H1 (cell line): ENCODE data around the gene CRYGD. TPM values are rescaled to one million over a fixed set of nuclear protein-coding genes. Genes with fewer than 3 reads are reported as not detected.
"Not testable (repeated sequence)": the region's sequence is repeated elsewhere in the genome, so short reads cannot be mapped to it uniquely, and the experiment has no call there.

Experiments
- CTCF ChIA-PET: fragments of 300-600 bp; sonication (Branson Sonifier 250); formaldehyde crosslinking; loops from one replicate; lab custom pipeline; 2021; ENCODE audit not compliant: partially characterized antibody; lab: Charles Lee
- POLR2A ChIA-PET: fragments of 300-600 bp; sonication (Branson Sonifier 250); formaldehyde crosslinking; loops from one replicate; lab custom pipeline; 2021; ENCODE audit warnings: inconsistent platforms; ENCODE audit not compliant: partially characterized antibody; lab: Charles Lee
- DNase-seq, 2 experiments: peaks; one replicate each; pipeline versions ENCODE4 v3.0.0 to v3.0.0-alpha.2; 2010 to 2022; ENCODE audit warnings: low spot score in 2 of 2, low read depth in 1 of 2, mixed read lengths in 1 of 2
- FAIRE-seq: peaks from 2 replicates; lab custom pipeline; 2011; peaks lifted over from hg19 to GRCh38; lab: Jason Lieb, UNC
- H2AFZ ChIP-seq: 2 replicates; pipeline ENCODE4 v1.8.1; 2012; ENCODE audit warnings: low read length, inconsistent platforms
- H2AK5ac ChIP-seq: 2 replicates; pipeline ENCODE4 v1.6.1; 2013; ENCODE audit warnings: low read depth, low read length
- H2BK120ac ChIP-seq: replicated peaks from 2 replicates; pipeline ENCODE3; 2013; ENCODE audit warnings: low read depth, low read length, inconsistent platforms
- H2BK12ac ChIP-seq: 2 replicates; pipeline ENCODE4 v1.6.1; 2013; ENCODE audit warnings: low read depth, low read length
- H2BK15ac ChIP-seq: 2 replicates; pipeline ENCODE4 v1.6.1; 2013; ENCODE audit warnings: low read length
- H2BK20ac ChIP-seq: 2 replicates; pipeline ENCODE4 v1.6.1; 2013; ENCODE audit warnings: low read length
- H2BK5ac ChIP-seq: 2 replicates; pipeline ENCODE4 v1.6.1; 2013; ENCODE audit warnings: low read depth, low read length
- H3K14ac ChIP-seq: 2 replicates; pipeline ENCODE4 v1.6.1; 2013; ENCODE audit warnings: inconsistent platforms; ENCODE audit not compliant: insufficient read length
- H3K18ac ChIP-seq: 2 replicates; pipeline ENCODE4 v1.6.1; 2013; ENCODE audit warnings: low read length; ENCODE audit errors: extremely low read depth
- H3K23ac ChIP-seq: 2 replicates; pipeline ENCODE4 v1.6.1; 2013; ENCODE audit warnings: inconsistent platforms; ENCODE audit not compliant: insufficient read length
- H3K23me2 ChIP-seq: 2 replicates; pipeline ENCODE4 v1.6.1; 2013; ENCODE audit warnings: low read depth, low read length
- H3K27ac ChIP-seq: 2 replicates; pipeline ENCODE4 v1.6.1; 2011; ENCODE audit warnings: low read depth, low read length, inconsistent platforms
- H3K27me3 ChIP-seq, 4 experiments: replicated peaks in 1 of 4; 1 replicate in 1 of 4; 2 replicates in 3 of 4; pipeline versions ENCODE4 v1.6.1 to v1.8.1; 2011 to 2013; ENCODE audit warnings: low read length in 3 of 4, mild to moderate bottlenecking in 3 of 4, inconsistent platforms in 2 of 4, mixed read lengths in 2 of 4, moderate library complexity in 1 of 4; ENCODE audit not compliant: control insufficient read depth in 3 of 4, insufficient read depth in 3 of 4; ENCODE audit errors: extremely low read depth in 1 of 4
- H3K36me3 ChIP-seq, 4 experiments: 2 replicates each; pipeline versions ENCODE4 v1.6.1 to v1.8.1; 2011 to 2013; ENCODE audit warnings: mild to moderate bottlenecking in 4 of 4, low read length in 3 of 4, moderate library complexity in 2 of 4, control low read depth in 1 of 4, inconsistent platforms in 1 of 4; ENCODE audit not compliant: insufficient read depth in 4 of 4, control insufficient read depth in 2 of 4
- H3K4ac ChIP-seq: replicated peaks from 2 replicates; pipeline ENCODE3; 2013; ENCODE audit warnings: low read length, low read depth, mixed read lengths, inconsistent platforms; ENCODE audit not compliant: insufficient read length
- H3K4me1 ChIP-seq, 4 experiments: replicated peaks in 1 of 4; 1 replicate in 1 of 4; 2 replicates in 3 of 4; pipeline versions ENCODE4 v1.6.1 to v1.8.1; 2011 to 2013; ENCODE audit warnings: low read length in 3 of 4, inconsistent platforms in 2 of 4, mixed read lengths in 1 of 4; ENCODE audit not compliant: insufficient read depth in 4 of 4, control insufficient read depth in 3 of 4
- H3K4me2 ChIP-seq, 2 experiments: 2 replicates each; pipeline versions ENCODE4 v1.6.1 to v1.8.1; 2011 to 2013; ENCODE audit warnings: low read depth in 2 of 2, low read length in 2 of 2, control low read depth in 1 of 2, inconsistent platforms in 1 of 2, mild to moderate bottlenecking in 1 of 2; ENCODE audit not compliant: insufficient read depth in 1 of 2
- H3K4me3 ChIP-seq, 4 experiments: fragments of 200-600, 300-600 bp in 1 of 4; sonication (generic), shearing (Covaris generic), sonication (Bioruptor Twin) in 1 of 4; 2 replicates each; pipeline versions ENCODE4 v1.5.1 to v1.8.1; 2011 to 2016; ENCODE audit warnings: low read length in 4 of 4, low read depth in 3 of 4, control low read depth in 2 of 4, inconsistent platforms in 2 of 4, mild to moderate bottlenecking in 2 of 4, mixed read lengths in 1 of 4, moderate library complexity in 1 of 4; ENCODE audit not compliant: insufficient read depth in 2 of 4; ENCODE audit errors: extremely low read depth in 1 of 4
- H3K56ac ChIP-seq: replicated peaks from 2 replicates; pipeline ENCODE3; 2013; ENCODE audit warnings: low read depth, mild to moderate bottlenecking, mixed read lengths, low read length, inconsistent platforms; ENCODE audit not compliant: insufficient read length
- H3K79me1 ChIP-seq: 2 replicates; pipeline ENCODE4 v1.6.1; 2013; ENCODE audit warnings: low read depth, low read length, control low read depth
- H3K79me2 ChIP-seq, 2 experiments: 2 replicates each; pipeline versions ENCODE4 v1.6.1 to v1.8.1; 2012 to 2013; ENCODE audit warnings: low read length in 2 of 2, mild to moderate bottlenecking in 2 of 2, inconsistent platforms in 1 of 2; ENCODE audit not compliant: insufficient read depth in 2 of 2, control insufficient read depth in 1 of 2
- H3K9ac ChIP-seq, 4 experiments: replicated peaks in 1 of 4; 1 replicate in 1 of 4; 2 replicates in 3 of 4; pipeline versions ENCODE4 v1.6.1 to v1.8.1; 2011 to 2013; ENCODE audit warnings: low read depth in 3 of 4, low read length in 3 of 4, control low read depth in 2 of 4, mild to moderate bottlenecking in 2 of 4, moderate library complexity in 2 of 4, inconsistent platforms in 1 of 4; ENCODE audit errors: extremely low read depth in 1 of 4
- H3K9me3 ChIP-seq, 2 experiments: 2 replicates each; pipeline versions ENCODE4 v1.6.1 to v1.8.1; 2012 to 2013; ENCODE audit warnings: mild to moderate bottlenecking in 2 of 2, moderate library complexity in 2 of 2, control low read depth in 1 of 2, inconsistent platforms in 1 of 2, low read depth in 1 of 2, low read length in 1 of 2, mixed read lengths in 1 of 2; ENCODE audit not compliant: insufficient read depth in 2 of 2
- H4K20me1 ChIP-seq, 2 experiments: replicated peaks in 1 of 2; 2 replicates each; pipeline versions ENCODE3 to v1.8.1; 2011 to 2013; ENCODE audit warnings: inconsistent platforms in 2 of 2, low read length in 2 of 2, mild to moderate bottlenecking in 1 of 2; ENCODE audit not compliant: insufficient read depth in 2 of 2, control insufficient read depth in 1 of 2
- H4K5ac ChIP-seq: 2 replicates; pipeline ENCODE4 v1.6.1; 2013; ENCODE audit warnings: low read length, low read depth, mixed read lengths, inconsistent platforms; ENCODE audit not compliant: insufficient read length
- H4K8ac ChIP-seq: 2 replicates; pipeline ENCODE4 v1.8.0; 2013; ENCODE audit warnings: mild to moderate bottlenecking, moderate library complexity, low read length, inconsistent platforms; ENCODE audit not compliant: insufficient read depth; ENCODE audit errors: extremely low read depth
- H4K91ac ChIP-seq: replicated peaks from 2 replicates; pipeline ENCODE3; 2013; ENCODE audit warnings: low read length, mixed read lengths, inconsistent platforms; ENCODE audit not compliant: insufficient read length
- CREB1 ChIP-seq: IDR thresholded peaks from 2 replicates; pipeline ENCODE4 v1.6.1; 2012; ENCODE audit warnings: inconsistent platforms
- CTCF ChIP-seq, 3 experiments: IDR thresholded peaks; 1 replicate in 2 of 3; 2 replicates in 1 of 3; pipeline versions ENCODE4 v1.5.1 to v1.6.1; 2011; ENCODE audit warnings: low read length in 3 of 3, mild to moderate bottlenecking in 3 of 3, inconsistent platforms in 2 of 3, low read depth in 1 of 3, moderate library complexity in 1 of 3; ENCODE audit not compliant: insufficient read depth in 1 of 3; ENCODE audit errors: control extremely low read depth in 1 of 3
- EGR1 ChIP-seq: IDR thresholded peaks from 2 replicates; pipeline ENCODE4 v1.6.1; 2011; ENCODE audit warnings: low read depth, low read length, borderline replicate concordance
- EZH2 ChIP-seq: fragments of 200-600 bp; sonication (generic); IDR thresholded peaks from 2 replicates; pipeline ENCODE4 v1.7.1; 2012; ENCODE audit warnings: low read depth, mild to moderate bottlenecking, moderate library complexity, low read length, inconsistent platforms; ENCODE audit not compliant: severe bottlenecking
- FOSL1 ChIP-seq: IDR thresholded peaks from 2 replicates; pipeline ENCODE4 v1.6.1; 2011; ENCODE audit warnings: mild to moderate bottlenecking, low read depth, low read length, moderate library complexity; ENCODE audit not compliant: insufficient read depth
- MAFK ChIP-seq: IDR thresholded peaks from 2 replicates; pipeline ENCODE4 v1.6.1; 2012; ENCODE audit warnings: low read depth, mild to moderate bottlenecking, improper control_type of control experiment, low read length
- RXRA ChIP-seq: IDR thresholded peaks from 2 replicates; pipeline ENCODE4 v1.6.1; 2011; ENCODE audit warnings: low read depth, mild to moderate bottlenecking, low read length, moderate library complexity; ENCODE audit not compliant: insufficient read depth
- SUZ12 ChIP-seq: fragments of 200-600 bp; sonication (generic); IDR thresholded peaks from 2 replicates; pipeline ENCODE4 v1.6.1; 2012; ENCODE audit warnings: mild to moderate bottlenecking, inconsistent platforms, low read length, moderate library complexity, mixed read lengths
- WGBS, 2 experiments: shearing (Covaris generic) in 1 of 2; methylation state at CpG; one replicate each; pipeline versions ENCODE4 v1.1.6 to v1.1.7; 2013 to 2015; ENCODE audit warnings: low lambda C conversion rate in 2 of 2, mixed read lengths in 2 of 2, inconsistent platforms in 1 of 2, low coverage in 1 of 2, missing lambda C conversion rate in 1 of 2; ENCODE audit not compliant: insufficient replicate concordance in 2 of 2, insufficient coverage in 1 of 2, insufficient read length in 1 of 2; ENCODE audit errors: extremely low coverage in 1 of 2, missing lambda C conversion rate in 1 of 2; 5-methylcytosine and 5-hydroxymethylcytosine counted together
- polyA plus RNA-seq, 7 experiments: library from polyadenylated mRNA; depleted of rRNA in 3 of 7; stranded (reverse) in 5 of 7; unstranded in 2 of 7; fragments of >200 nt in 5 of 7; fragments of 200-250 nt in 2 of 7; gene quantifications; 1 replicate in 5 of 7; 2 replicates in 1 of 7; 4 replicates in 1 of 7; pipeline versions ENCODE4 v1.2.1 to v1.2.3, GENCODE V29; 2011 to 2013; ENCODE audit warnings: missing spikeins in 2 of 7, mixed read lengths in 2 of 7
- total RNA-seq: library from RNA; stranded (reverse); fragmentation: NEBNext Ultra II Directional; extraction: Animal tissue kit (Norgen Biotek cat#: 25700); gene quantifications from 2 replicates; pipeline ENCODE4 v1.2.1, GENCODE V29; 2021

Gene CRYGD
- total and polyA plus RNA-seq, 2 of the 8 experiments (the other 6 are each of a cell fraction or from before 2014, with no cell fraction given) = 2.9 to 7.1 TPM

GRCh38 chr2:208118918-208119317 is 5.4 kb downstream of the CRYGD start (continued):
- TF ChIP-seq CTCF (IDR thresholded peaks at IDR 0.05; ENCODE audit: control extremely low read depth in 1 of 3, insufficient read depth in 1 of 3, low read depth in 1 of 3, low read length in 3 of 3) (no peak), SUZ12 (no peak), EZH2 (no peak), EGR1 (no peak), MAFK (no peak), FOSL1 (no peak), CREB1 (no peak), RXRA (no peak)

- not testable (repeated sequence) for H3K56ac ChIP-seq, H4K8ac ChIP-seq, FAIRE-seq
Observed at GRCh38 chr2:208117390-208117789, 6.9 kb downstream of the CRYGD start.

More at GRCh38 chr2:208117390-208117789, 6.9 kb downstream of the CRYGD start:
- H2AFZ ChIP-seq, CTCF ChIA-PET, H3K36me3 ChIP-seq, H2BK20ac ChIP-seq, H4K20me1 ChIP-seq, H2BK120ac ChIP-seq, H4K5ac ChIP-seq, H3K18ac ChIP-seq, H3K23me2 ChIP-seq, H3K9ac ChIP-seq, H3K14ac ChIP-seq, H3K4me3 ChIP-seq, H2BK5ac ChIP-seq, H2BK15ac ChIP-seq, H4K91ac ChIP-seq, DNase-seq, H3K4me2 ChIP-seq, H2BK12ac ChIP-seq, H3K9me3 ChIP-seq, H3K79me1 ChIP-seq, H2AK5ac ChIP-seq, H3K79me2 ChIP-seq, H3K4me1 ChIP-seq, H3K4ac ChIP-seq, POLR2A ChIA-PET, H3K27me3 ChIP-seq, H3K27ac ChIP-seq, H3K23ac ChIP-seq: not testable (repeated sequence)
- 95% methylated on average over 11 of the region's 11 CpGs; no CpG with 5 or more reads in 1 of the 2 experiments for WGBS, 2 experiments
